ENCODE results near the gene MFN2. TPM values are rescaled to one million over a fixed set of nuclear protein-coding genes. Genes with fewer than 3 reads are reported as not detected.

MFN2 gene
- 32.7 and 95.7 TPM in 2 replicates for total RNA-seq

DNA sequence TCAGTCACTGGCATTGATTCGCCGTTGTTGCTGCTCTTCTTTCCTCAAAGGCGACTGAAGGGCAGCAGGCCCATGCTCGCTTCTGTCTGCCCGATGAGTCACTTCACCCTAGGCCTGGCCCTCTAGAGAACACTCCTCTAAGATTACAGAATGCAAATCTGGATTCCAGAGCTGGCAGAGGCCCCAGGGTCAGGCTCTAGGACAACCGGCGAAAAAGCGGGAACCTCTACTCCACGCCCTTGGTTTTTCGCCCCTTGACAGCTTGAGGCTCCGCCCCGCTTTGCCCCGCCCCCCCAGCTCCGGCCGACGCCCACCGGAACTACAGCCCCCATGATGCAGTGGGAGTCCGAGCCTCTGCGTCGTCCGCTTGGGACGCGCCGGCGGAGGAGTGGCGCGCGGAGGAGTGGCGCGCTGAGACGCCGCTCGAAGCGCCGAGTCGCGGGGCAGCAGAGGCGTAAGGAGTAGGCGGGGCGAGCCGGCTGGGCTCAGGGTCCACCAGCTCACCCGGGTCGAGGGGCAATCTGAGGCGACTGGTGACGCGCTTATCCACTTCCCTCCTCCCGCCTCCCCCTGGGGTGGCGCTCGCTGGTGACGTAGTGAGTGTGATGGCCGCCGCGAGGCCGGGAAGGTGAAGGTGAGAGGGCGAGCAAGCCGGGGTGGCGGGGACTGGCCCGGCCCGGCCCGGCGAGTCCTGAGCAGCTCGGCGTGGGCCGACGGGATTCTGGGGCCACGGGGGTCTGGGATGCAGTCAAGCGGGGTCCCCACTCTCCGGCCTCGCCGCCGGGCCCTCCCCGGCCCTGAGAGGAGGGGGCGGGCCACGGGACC lies at the start of gene MFN2:
MFN2 (plus strand) TSS at position 594 of the 825 bp plus-strand sequence. CDS start 8,725 bp downstream, outside the sequence.

DNA sequence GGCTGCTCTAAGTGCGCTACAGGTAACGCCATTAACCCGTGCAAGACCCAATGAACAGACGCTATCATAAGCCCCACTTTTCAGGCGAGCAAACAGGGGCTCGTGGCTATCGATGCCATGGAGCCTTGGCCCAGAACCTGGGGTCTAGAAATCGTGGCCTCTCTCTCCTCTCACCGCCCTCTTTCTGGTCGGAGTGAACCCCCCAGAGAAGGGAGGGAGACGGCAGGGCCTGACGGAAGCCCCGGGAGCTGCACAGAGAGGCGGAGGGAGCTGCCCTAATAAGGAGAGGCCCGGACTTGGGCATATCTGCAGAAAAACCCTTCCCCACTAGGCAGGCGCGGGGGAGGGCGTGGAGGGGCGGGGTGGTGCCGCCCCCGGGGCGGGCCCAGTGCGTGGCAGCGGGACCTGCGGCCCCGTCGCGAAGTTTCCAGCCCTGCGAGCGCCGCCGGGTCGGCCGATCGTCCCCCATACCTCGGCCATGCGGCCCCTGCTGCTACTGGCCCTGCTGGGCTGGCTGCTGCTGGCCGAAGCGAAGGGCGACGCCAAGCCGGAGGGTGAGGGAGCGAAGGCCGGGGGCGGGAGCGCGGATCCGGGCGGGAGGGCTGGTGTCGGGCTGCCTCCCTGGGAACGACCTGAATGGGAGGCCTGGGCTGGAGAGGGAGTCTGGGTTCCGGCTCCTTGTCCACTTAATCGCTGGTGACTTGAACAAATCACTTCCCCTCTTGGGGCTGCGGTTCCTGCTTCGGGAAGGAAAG lies 45.8 kb upstream of the MFN2 start, which contains the start of gene PLOD1:
PLOD1 (plus strand) TSS at position 416 of the 755 bp plus-strand sequence; CDS start at position 479, 63 bp downstream.

Other genes with a start within 250 kb of the MFN2 start
- gene AGTRAP, start 244.3 kb upstream of the MFN2 start, total RNA-seq = 31.6 and 39.3 TPM in 2 replicates
- gene C1orf167, start 218.3 kb upstream of the MFN2 start, total RNA-seq = 0.16 and 0.19 TPM in 2 replicates
- gene MTHFR, start 174.5 kb upstream of the MFN2 start, total RNA-seq = 18.1 and 32.9 TPM in 2 replicates
- 6.0 and 11.5 TPM in 2 replicates for gene CLCN6, start 174.3 kb upstream of the MFN2 start, total RNA-seq
- gene NPPA, start 132.7 kb upstream of the MFN2 start, total RNA-seq = not detected in 2 replicates
- gene NPPB, start 121.5 kb upstream of the MFN2 start, total RNA-seq = not detected in 2 replicates
- gene KIAA2013, start 54.0 kb upstream of the MFN2 start, total RNA-seq = 36.1 and 54.6 TPM in 2 replicates
- 182 and 368 TPM in 2 replicates for gene PLOD1, start 45.7 kb upstream of the MFN2 start, total RNA-seq
- gene MIIP, start 39.1 kb downstream of the MFN2 start, total RNA-seq = 26.9 and 27.4 TPM in 2 replicates
- 0.13 and 0.65 TPM in 2 replicates for gene TNFRSF8, start 82.9 kb downstream of the MFN2 start, total RNA-seq
- gene TNFRSF1B, start 186.5 kb downstream of the MFN2 start, total RNA-seq = 23.9 and 48.1 TPM in 2 replicates
- 22.2 and 45.6 TPM in 2 replicates for gene VPS13D, start 249.6 kb downstream of the MFN2 start, total RNA-seq

Data from bladder microvascular endothelial cell (primary cell).